Smooth muscle cell (in vitro differentiated cells): ENCODE data around the gene TWIST2. TPM values are rescaled to one million over a fixed set of nuclear protein-coding genes. Genes with fewer than 3 reads are reported as not detected.

ENCODE experiments used
- DNase-seq: peaks from one replicate; lab custom pipeline; 2025; ENCODE audit not compliant: unreplicated experiment; lab: John Stamatoyannopoulos, UW
- H2AFZ ChIP-seq: fragments of 200-600 bp; sonication (generic); 2 replicates; pipeline ENCODE4 v1.6.0; 2016; ENCODE audit warnings: antibody characterized with exemption, low read depth, mild to moderate bottlenecking
- H3F3A ChIP-seq: fragments of 200-600 bp; sonication (generic); 2 replicates; pipeline ENCODE4 v1.6.0; 2017; ENCODE audit warnings: antibody characterized with exemption, low read depth
- H3K27ac ChIP-seq: fragments of 200-600 bp; sonication (generic); 2 replicates; pipeline ENCODE4 v1.5.1; 2016; ENCODE audit warnings: low read depth, mild to moderate bottlenecking
- H3K27me3 ChIP-seq: fragments of 200-600 bp; sonication (generic); 2 replicates; pipeline ENCODE4 v1.6.1; 2016; ENCODE audit warnings: low read depth, mild to moderate bottlenecking
- H3K36me3 ChIP-seq: fragments of 200-600 bp; sonication (generic); 2 replicates; pipeline ENCODE4 v1.5.1; 2016; ENCODE audit warnings: low read depth
- H3K4me1 ChIP-seq: fragments of 200-600 bp; sonication (generic); 2 replicates; pipeline ENCODE4 v1.5.1; 2016; ENCODE audit warnings: low read depth
- H3K4me2 ChIP-seq: fragments of 200-600 bp; sonication (generic); 2 replicates; pipeline ENCODE4 v1.6.0; 2016; ENCODE audit warnings: mild to moderate bottlenecking
- H3K4me3 ChIP-seq: fragments of 200-600 bp; sonication (generic); 2 replicates; pipeline ENCODE4 v1.5.1; 2016; ENCODE audit warnings: mild to moderate bottlenecking
- H3K79me2 ChIP-seq: fragments of 200-600 bp; sonication (generic); 2 replicates; pipeline ENCODE4 v1.6.0; 2016; ENCODE audit warnings: low read depth, mild to moderate bottlenecking
- H3K9ac ChIP-seq: fragments of 200-600 bp; sonication (generic); 2 replicates; pipeline ENCODE4 v1.6.0; 2016; ENCODE audit warnings: low read depth
- H3K9me3 ChIP-seq: fragments of 200-600 bp; sonication (generic); replicated peaks from 2 replicates; pipeline ENCODE4 v1.5.1; 2016; ENCODE audit warnings: low read depth
- H4K20me1 ChIP-seq: fragments of 200-600 bp; sonication (generic); 2 replicates; pipeline ENCODE4 v1.6.0; 2016; ENCODE audit warnings: low read depth
- WGBS: methylation state at CpG from one replicate; pipeline ENCODE4 v1.1.7; 2016; ENCODE audit warnings: low lambda C conversion rate; 5-methylcytosine and 5-hydroxymethylcytosine counted together
- polyA plus RNA-seq: library from polyadenylated mRNA; unstranded; fragments of >200 nt; fragmentation: Nextera tagmentation; extraction: Ambion mirVana; gene quantifications from 2 replicates; pipeline ENCODE4 v1.2.1, GENCODE V29; 2016
- total RNA-seq: library from RNA; depleted of rRNA; stranded (reverse); fragments of >200 nt; gene quantifications from 2 replicates; pipeline ENCODE4 v1.2.3, GENCODE V29; 2014
- TF ChIP-seq, protein P1 (sequence below): fragments of 200-600 bp; sonication (generic); IDR thresholded peaks from 2 replicates; pipeline ENCODE4 v1.5.1; 2017; ENCODE audit warnings: borderline replicate concordance, mild to moderate bottlenecking, antibody characterized with exemption; ENCODE audit not compliant: insufficient read depth, poor library complexity, severe bottlenecking

TWIST2 gene
- total and polyA plus RNA-seq, 2 experiments from 2014 or later = 1.0 to 2.4 TPM

DNA sequence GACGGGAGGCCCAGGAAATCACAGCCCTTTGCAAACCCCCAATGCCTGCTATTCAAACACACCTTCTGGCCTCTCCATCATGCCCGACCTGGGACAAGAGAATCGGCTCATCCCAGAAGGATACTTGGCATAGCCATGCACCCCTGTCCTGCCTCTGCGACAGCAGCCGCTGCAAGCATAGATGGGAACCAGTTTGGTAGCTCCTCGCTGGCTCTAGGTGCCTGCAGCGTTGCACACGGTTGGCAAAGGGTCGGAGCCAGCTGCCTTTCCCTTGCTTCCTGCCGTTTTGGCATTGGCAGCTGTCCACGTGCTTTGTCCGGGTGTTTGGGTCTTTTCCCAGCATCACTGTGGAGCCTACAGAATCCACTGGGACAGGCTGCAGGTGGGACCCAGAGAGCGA, 76.9 kb downstream of the TWIST2 start:
- H3F3A ChIP-seq = no peaks in the 10 kb centered on the region
- H3K27me3 ChIP-seq = peaks cover 6% of the 10 kb centered on the region
- no peak overlapping the region for H2AFZ ChIP-seq
- no peak for DNase-seq
- WGBS = 90% methylated on average over 13 of the region's 13 CpGs
- H3K4me1 ChIP-seq = no peaks in the 10 kb centered on the region
- H3K9ac ChIP-seq = no peak overlapping the region
- TF ChIP-seq, protein P1, sequence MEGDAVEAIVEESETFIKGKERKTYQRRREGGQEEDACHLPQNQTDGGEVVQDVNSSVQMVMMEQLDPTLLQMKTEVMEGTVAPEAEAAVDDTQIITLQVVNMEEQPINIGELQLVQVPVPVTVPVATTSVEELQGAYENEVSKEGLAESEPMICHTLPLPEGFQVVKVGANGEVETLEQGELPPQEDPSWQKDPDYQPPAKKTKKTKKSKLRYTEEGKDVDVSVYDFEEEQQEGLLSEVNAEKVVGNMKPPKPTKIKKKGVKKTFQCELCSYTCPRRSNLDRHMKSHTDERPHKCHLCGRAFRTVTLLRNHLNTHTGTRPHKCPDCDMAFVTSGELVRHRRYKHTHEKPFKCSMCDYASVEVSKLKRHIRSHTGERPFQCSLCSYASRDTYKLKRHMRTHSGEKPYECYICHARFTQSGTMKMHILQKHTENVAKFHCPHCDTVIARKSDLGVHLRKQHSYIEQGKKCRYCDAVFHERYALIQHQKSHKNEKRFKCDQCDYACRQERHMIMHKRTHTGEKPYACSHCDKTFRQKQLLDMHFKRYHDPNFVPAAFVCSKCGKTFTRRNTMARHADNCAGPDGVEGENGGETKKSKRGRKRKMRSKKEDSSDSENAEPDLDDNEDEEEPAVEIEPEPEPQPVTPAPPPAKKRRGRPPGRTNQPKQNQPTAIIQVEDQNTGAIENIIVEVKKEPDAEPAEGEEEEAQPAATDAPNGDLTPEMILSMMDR = no peak
- H3K27ac ChIP-seq = no peak overlapping the region
- H3K36me3 ChIP-seq = no peaks in the 10 kb centered on the region
- no peaks in the 10 kb centered on the region for H3K9me3 ChIP-seq
- no peak overlapping the region for H3K4me2 ChIP-seq
- H3K4me3 ChIP-seq = no peak overlapping the region
- H4K20me1 ChIP-seq = no peaks in the 10 kb centered on the region
- no peaks in the 10 kb centered on the region for H3K79me2 ChIP-seq

DNA sequence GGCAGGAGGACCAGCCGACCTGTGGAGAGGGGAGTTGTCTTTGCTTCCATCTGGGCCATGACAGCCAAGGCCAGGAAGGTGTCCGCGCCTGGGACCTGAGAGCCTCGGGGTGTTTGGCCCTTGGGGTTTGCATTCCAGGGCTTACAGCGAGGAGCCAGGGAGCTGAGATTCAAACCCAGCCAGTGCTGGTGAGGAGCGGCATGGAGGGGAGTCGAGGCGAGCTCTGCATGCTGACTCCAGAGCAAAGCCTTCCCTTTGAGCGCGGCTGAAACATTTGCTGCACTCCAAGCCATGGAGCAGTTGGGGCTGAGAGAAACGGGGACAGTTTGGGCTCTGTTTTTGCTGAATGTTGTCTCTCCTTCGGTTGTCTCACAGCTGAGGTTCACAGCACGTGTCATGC, 77.4 kb downstream of the TWIST2 start:
- Histone ChIP-seq H3K36me3 (no peaks in the 10 kb centered on the region), H3K27me3 (peaks cover 6% of the 10 kb centered on the region), H3K9me3 (no peaks in the 10 kb centered on the region), H3K27ac (no peak overlapping the region), H3F3A (no peaks in the 10 kb centered on the region), H4K20me1 (no peaks in the 10 kb centered on the region), H2AFZ (no peak overlapping the region), H3K79me2 (no peaks in the 10 kb centered on the region), H3K4me1 (no peaks in the 10 kb centered on the region), H3K9ac (no peak overlapping the region), H3K4me3 (no peak overlapping the region), H3K4me2 (no peak overlapping the region)
- 93% methylated on average over 13 of the region's 13 CpGs for WGBS
- DNase-seq = no peak
- TF ChIP-seq, protein P1 = no peak

DNA sequence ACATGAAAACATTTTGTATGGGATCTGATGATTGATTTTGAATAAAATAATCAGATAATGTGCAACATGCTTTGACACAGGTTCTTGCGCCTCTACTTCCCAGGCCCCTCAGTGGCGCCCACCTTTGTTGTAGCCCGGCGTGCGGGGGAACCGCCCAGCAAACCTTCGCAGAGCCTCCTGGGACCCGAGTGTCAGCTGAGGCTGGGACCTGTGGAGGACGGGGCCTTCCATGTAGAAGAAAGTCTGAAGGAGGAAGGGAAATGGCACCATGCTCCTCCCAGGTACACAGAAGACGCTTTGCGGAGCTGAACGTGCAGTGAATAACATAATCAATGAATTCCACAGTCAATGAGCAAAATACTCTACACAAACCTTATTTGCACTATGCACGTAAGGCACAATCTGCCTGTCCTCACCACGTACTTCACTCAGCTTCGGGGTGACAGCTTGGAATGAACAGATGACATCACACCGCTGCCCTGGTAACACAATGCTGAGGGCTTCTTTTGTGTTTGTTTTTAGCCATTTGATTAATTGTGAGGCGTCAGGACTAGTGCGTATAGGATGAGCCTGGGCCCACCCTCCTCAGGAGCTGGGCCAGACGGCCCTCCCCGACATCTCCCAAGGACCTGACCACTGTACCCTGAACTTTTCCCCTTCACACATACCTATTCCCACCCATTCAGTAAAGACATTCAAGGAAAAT, 78.1 kb downstream of the TWIST2 start:
- Histone ChIP-seq H3K4me2 (no peak overlapping the region), H3K4me3 (no peak overlapping the region), H3K36me3 (no peaks in the 10 kb centered on the region), H3K79me2 (no peaks in the 10 kb centered on the region), H3K9ac (no peak overlapping the region), H3K4me1 (no peaks in the 10 kb centered on the region), H3F3A (no peaks in the 10 kb centered on the region), H2AFZ (no peak overlapping the region), H3K27me3 (peaks cover 6% of the 10 kb centered on the region), H4K20me1 (no peaks in the 10 kb centered on the region), H3K9me3 (no peaks in the 10 kb centered on the region), H3K27ac (no peak overlapping the region)
- 93% methylated on average over 20 of the region's 20 CpGs for WGBS
- TF ChIP-seq, protein P1 = no peak
- DNase-seq = no peak
